Right renal pelvis (tissue), 4 donors: ENCODE data around the gene WDPCP. TPM values are rescaled to one million over a fixed set of nuclear protein-coding genes. Genes with fewer than 3 reads are reported as not detected.
"Not testable (repeated sequence)": the region's sequence is repeated elsewhere in the genome, so short reads cannot be mapped to it uniquely, and the experiment has no call there.

Experiments used
- DNase-seq, 4 donors: peaks; one replicate each; pipeline ENCODE4 v3.0.0-alpha.2; 2013; ENCODE audit warnings: low read depth in 4 of 4, low spot score in 3 of 4, missing footprints in 1 of 4
- polyA plus RNA-seq, 4 donors: library from polyadenylated mRNA; unstranded; fragments of 120-200 nt; gene quantifications; one replicate each; pipeline ENCODE4 v1.2.1, GENCODE V29; 2013; ENCODE audit not compliant: insufficient read length in 4 of 4

Gene WDPCP
- polyA plus RNA-seq, 4 donors: 11.1 to 14.4 (median 13.1) TPM

DNA sequence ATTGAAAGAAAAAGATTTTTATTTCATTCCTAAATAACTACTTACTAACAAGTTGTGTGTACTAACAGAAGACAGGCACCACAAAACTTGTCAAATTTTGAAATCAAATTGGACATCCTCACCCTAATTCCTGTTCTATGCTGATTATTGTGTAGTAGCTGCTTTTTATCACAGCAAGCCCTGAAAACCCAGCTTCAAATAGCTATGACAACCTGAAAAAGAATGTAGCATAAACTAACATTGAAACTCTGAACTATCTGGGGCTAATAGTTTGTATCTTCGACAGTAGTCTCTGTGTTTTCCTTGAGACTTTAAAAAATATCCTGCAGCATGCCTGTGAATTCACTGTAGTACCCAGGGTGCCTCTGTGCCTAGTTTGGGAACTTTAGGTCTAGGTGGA, 122.6 kb downstream of the WDPCP start:
- DNase-seq: no peak

DNA sequence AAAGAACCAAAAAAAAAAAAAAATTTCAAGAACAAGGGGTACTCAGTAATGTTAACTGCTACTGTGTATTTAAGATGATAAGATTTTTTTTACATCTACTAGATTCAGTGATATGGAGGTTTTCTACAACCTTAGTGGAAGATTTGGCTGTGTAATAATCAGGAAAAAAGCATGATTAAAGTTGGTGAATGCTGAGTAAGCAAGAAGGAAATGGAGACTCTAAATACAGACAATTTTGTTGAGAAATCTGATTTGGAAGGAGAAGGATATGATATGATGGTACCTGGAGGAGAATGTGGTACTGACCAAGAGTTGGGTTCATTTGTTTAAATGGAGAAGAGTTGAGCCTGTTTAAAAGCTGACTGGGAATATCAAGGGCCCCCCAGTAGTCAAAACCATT, 125.1 kb downstream of the WDPCP start:
- no peak for DNase-seq

GRCh38 chr2:63446658-63447057, 141.6 kb downstream of the WDPCP start:
- no peak for DNase-seq

DNA sequence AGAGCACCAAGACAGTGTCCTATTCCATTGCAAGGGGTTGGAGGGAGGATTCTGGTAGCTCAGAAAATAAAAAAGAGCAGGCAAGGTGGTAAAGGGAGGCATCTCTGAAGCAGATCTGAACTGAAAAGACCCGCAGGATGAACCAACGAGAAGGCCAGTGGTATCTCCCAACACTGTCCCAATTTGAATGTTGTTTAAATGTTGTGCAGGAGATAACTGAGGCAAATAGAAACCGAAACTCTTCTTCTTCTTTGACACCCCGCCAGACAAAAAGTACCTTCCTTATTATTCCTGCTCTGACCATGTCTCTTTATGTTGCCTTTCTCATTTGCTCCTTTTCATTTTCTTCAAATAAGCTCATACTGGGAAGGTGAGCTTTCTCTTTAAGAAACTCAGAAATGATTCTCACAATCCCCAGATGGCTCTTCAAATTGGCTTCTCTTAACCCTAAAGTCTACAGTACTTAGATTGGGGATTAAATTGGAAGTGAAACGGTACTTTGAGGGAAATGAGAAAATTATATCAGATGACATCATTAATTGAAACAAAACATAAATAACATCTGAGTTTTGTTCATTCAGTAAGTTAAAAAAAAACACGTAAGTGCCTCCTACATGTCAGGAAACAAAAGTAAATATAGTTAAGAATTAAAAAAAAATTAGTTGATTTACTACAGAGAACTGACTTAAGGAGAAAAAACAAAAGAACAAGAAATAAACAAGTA, 143.6 kb downstream of the WDPCP start:
- DNase-seq: no peak

DNA sequence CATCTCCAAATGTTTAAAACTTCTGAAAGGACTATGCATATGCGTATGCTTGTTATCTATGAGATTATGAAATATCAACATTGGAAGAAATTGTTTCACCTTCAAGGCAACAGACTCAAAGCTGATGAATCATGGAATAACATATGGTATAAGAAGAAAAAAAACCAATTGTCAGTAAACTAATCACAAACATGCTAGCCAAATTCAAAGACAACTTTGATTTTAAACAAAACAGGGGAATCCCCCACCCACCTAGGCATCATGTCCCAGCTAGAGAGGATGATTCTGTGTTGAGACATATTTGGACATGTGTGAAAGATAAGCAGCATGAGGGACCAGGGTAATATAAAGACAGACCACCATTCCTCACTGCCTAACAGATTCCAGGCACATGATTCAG, 147.7 kb downstream of the WDPCP start:
- DNase-seq: no peak

DNA sequence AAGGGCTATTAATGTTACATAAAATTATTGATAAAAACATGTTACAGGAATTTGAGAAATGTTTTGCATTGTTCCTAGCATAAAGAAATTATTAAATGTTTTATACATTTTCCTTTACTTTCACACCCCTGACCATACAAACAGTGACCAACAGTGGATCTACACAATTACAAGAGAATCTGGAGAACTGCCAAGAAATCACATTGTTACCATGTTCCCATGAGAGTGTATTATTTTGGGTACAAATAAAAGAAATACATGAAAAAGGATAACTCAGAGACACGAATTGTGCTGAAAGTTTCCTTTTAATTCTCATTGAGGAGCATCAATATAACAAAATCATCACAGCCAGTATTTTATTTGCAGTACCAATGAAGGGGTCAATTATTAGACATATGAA, 150.1 kb downstream of the WDPCP start:
- DNase-seq: no peak

- no peak for DNase-seq
Observed at GRCh38 chr2:63436488-63436887, 151.8 kb downstream of the WDPCP start.

GRCh38 chr2:63435070-63435469, 153.2 kb downstream of the WDPCP start:
- no peak for DNase-seq

DNA sequence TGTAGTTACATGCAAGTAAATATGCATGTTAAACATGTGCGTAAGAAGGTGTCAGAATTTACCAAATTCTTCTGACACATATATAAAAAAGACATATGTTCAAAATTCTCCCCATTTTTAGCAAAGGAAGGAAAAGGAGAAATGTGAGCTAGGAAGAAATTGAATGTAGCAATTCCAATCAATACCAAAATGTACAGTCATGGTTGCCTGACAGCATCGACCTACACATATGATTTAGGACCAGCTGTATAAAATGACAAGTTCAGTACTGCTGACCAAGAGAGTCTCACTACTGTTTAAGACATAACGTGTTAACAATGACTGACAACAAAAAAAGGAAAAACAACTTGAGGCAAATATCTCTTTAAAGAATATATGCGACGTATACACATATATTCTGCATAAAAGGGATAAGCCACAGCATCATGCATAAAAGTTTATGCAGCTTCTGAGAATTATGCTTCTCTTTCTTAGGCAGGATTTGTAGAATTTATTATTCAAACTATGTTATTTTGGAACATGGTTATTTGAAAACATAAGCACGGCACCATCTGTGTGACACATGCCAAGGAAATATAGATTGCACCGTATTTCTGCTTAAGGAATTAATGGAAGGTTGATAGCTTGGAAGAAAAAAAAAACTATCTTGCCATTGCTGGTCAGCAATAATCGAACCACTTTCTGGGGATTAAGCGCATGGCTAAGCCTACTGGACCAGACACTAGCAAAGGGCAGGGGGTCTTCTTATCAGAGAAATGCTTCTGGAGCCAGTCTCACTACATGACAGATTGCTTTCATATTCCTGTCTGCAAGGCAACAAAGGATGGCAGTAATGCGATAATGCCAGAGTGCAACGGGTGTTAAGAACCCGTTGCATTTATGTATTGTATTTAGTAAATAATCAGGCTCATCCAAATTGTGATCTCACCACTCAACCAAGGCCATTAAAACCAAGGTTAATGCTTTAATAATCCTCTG, 154.0 kb downstream of the WDPCP start:
- DNase-seq: no peak

- no peak for DNase-seq
Observed at GRCh38 chr2:63432373-63432772, 155.9 kb downstream of the WDPCP start.

GRCh38 chr2:63425606-63426005, 162.7 kb downstream of the WDPCP start:
- no peak for DNase-seq

DNA sequence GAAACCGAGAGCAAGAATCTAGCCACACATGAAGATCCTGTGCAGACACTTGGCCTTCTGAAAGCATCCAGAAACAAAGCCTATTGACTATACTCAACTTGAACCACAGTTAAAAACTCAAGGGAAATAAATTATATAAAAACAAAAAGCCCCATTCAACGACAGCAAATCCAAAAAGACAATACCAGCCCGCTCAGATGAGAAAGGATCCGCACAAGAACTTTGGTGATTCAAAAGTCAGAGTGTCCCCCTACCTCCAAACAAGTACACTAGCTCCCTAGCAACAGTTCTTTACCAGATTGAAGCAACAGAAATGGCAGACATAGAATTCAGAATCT, 163.2 kb downstream of the WDPCP start:
- no peak for DNase-seq

GRCh38 chr2:63424329-63425078, 163.8 kb downstream of the WDPCP start:
- DNase-seq: no peak

- DNase-seq: no peak
Observed at GRCh38 chr2:63422556-63422955, 165.7 kb downstream of the WDPCP start.

DNA sequence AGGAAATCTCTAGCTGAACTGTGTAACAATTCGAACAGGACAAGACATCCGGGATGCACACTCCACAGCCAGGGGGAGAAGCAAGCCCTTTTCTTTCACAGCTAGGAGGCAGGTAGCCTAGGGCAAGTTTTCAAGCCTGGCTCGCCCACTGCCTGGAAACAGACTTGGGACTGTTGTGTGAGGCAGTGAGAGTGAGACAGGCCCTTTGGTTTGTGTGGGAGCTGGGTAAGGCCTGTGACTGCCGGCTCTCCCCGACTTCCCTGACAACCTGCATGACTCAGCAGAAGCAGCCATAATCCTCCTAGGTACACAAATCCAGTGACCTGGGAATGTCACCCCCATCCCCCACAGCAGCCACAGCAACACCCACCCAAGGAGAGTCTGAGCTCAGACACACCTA, 179.7 kb downstream of the WDPCP start:
- no peak for DNase-seq

- no peak for DNase-seq
Observed at GRCh38 chr2:63406641-63407040, 181.6 kb downstream of the WDPCP start.

- DNase-seq: no peak
Observed at GRCh38 chr2:63403820-63404219, 184.5 kb downstream of the WDPCP start.

- not testable (repeated sequence) for DNase-seq
Observed at GRCh38 chr2:63402889-63403288, 185.4 kb downstream of the WDPCP start.

- DNase-seq: no peak
Observed at GRCh38 chr2:63399156-63399555, 189.1 kb downstream of the WDPCP start.

DNA sequence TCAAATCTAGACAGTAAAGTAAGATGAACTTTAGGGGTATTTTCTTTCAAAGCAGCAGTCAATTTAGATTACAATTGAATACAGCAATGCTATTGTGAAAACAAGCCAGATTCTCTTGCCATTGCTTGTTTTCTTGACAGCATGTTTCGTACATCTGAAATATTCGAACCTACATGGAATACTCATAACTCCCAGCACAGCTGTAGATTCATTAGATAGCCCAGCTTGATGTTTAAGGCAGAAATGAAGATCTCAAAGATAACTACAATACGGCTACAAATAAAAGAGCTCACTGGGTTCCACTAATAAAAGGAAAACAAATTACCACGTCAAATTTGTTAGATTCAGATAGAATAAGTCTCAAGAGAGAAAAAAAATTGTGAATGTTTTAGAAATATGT, 208.8 kb downstream of the WDPCP start:
- no peak for DNase-seq

DNA sequence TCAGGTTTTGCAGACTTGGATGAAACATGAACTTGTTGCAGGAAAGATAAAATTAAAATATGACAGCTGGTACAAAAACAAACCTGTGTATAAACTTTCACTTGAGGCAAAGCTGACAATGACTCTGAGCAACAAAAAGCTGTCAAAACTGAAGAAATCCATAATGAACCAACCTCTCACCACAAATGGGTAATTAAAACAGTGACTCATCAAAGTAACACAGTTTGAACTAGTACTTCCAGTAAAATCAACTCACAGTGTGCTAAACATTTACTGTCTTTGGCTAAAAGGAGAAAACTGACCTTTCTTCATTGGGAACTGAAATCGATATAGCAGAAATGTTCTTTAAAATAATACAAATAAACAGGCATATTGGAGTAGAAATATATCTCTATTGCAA, 209.7 kb downstream of the WDPCP start:
- DNase-seq: no peak
